Activated T-cell treated with anti-CD3 and anti-CD28 coated beads for 48 hours (primary cell): Measurements from ENCODE around the gene PDXK.

ENCODE experiments used
- DNase-seq: peaks from one replicate; pipeline ENCODE4 v3.0.0-alpha.2; 2020; ENCODE audit warnings: low read depth

Gene PDXK

DNA sequence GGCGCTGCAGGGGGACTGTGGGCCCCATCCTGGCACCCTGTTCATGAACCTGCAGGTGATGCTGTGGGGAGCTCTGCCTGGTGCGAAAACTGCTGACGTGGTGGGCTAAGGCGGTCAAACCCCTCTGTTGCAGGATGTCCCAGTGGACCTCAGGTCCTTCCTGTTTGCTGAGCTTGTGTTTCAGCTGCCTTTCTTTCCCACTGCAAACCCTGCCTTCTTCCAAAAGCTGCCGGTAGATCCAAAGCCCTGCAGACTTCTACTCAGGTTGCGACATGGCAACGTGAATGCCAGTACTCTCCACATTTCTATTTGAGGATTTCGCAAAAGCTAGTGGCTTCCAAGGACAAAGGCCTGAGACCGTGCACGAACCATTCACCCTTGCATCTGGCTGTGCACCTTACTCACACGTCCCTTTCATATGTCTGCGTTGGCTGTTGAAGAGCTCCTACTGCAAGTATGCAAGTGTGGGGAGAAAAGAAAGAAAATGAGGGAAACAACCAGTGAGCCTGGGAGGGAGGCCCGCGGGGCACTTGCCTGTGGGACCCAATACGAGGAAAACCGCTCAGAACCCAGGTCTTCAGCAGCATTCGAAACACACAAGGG is 64.3 kb downstream of the PDXK start:
- no peak for DNase-seq

DNA sequence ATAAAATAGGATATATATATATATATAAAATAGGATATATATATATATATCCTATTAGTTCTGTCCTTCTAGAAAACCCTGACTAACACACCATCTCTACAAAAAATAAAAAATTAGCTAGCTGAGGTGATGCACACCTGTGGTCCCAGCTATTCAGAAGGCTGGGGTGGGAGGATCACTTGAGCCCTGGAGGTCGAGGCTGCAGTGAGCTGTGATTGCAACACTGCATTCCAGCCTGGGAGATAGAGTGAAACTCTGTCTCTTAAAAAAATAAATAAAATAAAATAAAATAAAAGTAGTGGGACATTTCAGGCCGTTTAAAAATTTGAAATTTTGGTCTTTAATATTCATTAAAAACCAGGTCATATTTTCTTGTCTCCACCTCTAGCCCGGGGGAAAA is 66.2 kb downstream of the PDXK start:
- no peak for DNase-seq

DNA sequence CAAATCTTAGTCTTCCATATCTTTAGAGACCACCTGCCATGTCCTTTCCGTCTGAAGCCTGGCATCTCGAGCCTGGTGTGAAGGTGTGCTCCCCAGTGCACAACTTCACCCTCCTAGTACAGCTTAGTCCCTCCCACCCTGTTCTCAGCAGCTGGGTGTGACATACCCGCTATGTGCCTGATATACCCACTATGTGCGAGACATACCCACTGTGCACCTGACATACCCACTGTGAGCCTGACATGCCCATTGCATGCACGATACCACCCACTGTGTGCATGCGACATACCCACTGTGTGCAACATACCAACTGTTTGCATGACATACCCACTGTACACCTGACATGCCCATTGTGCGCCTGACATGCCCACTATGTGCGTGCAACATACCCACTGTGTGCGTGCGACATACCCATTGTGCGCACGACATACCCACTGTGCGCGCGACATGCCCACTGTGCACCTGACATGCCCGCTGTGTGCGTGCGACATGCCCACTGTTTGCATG is 67.4 kb downstream of the PDXK start:
- DNase-seq: no peak

DNA sequence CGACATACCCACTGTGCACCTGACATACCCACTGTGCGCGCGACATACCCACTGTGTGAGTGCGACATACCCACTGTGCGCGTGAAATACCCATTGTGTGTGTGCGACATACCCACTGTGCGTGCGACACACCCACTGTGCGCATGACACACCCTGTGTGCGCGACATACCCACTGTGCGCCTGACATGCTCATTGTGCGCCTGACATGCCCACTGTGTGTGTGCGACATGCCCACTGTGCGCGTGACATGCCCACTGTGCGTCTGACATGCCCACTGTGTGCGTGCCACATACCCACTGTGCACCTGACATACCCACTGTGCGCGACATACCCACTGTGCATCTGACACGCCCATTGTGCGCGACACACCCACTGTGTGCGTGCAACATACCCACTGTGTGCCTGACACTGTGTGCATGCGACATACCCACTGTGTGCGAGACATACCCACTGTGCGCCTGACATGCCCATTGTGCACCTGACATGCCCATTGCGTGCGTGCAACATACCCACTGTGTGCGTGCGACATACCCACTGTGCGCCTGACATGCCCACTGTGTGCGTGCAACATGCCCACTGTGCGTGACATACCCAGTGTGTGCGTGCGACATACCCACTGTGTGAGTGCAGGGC is 68.0 kb downstream of the PDXK start:
- no peak for DNase-seq

DNA sequence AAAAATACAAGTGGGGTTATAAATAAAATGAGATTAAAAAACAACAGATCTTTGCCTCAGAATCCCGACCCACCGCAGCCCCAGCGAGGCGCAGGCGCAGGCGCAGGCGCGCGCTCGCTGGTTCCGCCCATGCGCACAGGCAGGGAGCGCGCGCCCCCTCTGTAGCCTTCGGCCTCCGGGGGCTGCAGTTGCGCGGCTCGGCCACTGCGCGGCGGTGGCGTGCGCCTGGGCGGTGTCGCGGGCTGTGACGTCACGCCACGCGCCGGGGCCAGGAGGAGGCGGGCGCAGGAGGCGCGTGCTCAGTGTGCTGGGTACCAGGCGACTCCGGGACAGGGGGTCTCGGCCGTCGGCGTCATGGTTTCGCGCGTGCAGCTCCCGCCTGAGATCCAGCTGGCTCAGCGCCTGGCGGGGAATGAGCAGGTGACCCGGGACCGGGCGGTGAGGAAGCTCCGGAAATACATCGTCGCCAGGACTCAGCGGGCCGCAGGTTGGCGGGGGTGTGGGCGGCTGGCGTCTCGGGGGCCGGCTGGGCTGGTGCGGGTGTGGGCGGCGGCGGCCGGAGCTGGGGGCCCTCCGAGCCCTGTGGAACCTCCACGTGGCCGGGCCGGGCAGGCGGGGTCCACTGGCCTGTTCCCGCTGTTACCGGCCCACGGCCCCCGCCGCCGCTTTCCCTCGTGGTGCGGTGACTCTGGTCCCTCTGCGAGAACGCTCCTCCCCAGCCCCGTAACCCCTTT is 70.5 kb downstream of the PDXK start, which contains the start of gene RRP1:
Gene RRP1, plus strand, starts transcription at position 302 of the 734 bp plus-strand sequence. Its CDS starts 53 bp downstream, at position 355.
- peak; percentile 98 for DNase-seq

DNA sequence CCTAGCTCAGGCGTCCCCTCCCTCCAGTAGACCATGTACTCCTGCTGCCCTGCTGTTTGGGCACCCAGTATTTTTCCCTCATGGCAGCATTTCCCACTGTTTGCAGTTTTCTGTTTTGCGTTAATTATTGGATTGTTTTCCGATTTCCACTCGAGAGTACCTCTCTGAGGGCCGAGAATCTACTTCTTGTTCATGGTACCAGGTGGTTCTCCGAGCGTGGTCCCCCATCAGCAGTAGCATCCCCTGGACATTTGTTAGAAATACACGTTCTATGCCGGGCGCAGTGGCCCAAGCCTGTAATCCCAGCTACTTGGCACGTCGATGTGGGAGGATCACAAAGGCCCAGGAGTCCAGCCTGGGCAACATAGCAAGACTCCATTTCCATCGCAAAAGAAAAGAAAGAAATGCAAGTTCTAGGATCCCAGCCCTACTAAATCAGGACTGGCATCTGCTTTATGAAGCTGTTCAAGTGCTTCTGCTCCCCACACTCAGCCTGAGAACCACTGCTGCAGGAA is 71.1 kb downstream of the PDXK start:
- no peak for DNase-seq

DNA sequence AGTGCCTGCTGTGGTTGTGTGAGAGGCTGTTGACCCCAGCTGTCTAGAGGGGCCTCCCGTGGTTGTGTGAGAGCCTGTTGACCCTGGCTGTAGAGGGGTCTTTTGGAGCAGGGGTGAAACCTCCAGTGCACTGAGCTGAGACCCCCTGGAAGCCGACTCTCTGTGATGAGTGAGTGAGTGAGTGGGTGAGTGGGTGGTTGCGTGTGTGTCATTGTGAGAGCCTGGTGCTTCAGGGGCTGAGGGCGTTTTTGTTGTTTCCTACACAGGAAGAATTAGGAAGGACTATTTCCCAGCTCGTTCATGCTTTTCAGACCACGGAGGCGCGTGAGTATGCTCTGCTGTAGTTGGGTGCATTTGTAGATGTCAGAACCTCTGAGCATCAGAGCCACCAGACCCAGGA is 73.5 kb downstream of the PDXK start:
- no peak for DNase-seq

DNA sequence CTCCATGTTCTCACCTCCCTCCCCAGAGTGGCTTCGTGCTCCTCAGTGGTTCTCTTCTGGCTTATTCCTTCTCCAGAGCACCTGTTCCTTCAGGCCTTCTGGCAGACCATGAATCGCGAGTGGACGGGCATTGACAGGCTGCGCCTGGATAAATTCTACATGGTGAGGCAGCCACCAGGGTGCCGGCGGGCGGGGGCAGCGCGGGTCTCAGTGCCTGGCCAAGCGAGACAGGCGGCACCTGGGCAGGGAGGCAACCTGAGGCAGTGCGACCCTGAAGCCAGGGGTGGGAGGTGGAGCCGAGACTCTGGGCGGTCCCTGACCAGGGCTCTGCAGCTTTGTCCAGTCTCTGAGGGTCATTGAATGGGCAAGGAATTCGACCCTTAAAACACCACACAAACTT is 74.3 kb downstream of the PDXK start:
- DNase-seq: no peak

DNA sequence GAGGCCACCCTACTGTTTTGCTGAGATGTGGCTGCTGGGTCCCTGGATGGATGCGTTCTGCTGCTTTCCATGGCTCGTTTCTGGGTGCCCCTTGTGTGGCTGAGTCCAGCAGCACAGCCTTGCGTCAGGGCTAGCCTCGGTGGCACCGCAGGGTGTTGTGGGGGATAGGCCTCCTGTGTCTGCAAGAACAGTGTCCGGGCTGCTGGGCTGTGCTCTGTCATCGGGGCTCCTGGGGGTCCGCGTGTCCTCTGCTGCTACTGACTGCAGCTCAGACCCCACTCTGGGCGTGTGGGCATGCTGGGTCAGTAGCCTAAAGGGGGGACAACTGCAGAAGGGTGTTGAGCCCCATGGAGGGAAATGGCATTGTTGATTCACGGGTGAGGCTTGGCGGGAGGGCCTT is 75.4 kb downstream of the PDXK start:
- DNase-seq: no peak

DNA sequence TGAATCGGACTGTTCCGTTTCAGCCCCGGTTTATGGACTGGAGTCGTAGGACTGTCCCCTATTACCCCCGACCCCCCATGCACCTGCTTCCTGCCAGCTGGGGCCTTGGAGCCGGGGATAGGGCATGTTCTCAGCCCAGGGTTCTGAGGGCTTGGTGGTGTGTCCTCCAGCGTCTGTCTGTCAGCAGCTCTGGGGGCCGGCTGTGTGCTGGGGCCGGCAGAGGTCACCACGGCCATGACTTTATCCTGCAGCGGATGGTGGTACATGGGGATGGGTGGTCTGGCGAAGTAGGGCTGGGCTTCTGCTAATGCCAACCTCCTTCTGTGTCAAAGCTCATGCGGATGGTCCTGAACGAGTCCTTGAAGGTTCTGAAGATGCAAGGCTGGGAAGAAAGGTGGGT is 75.9 kb downstream of the PDXK start:
- DNase-seq: no peak

DNA sequence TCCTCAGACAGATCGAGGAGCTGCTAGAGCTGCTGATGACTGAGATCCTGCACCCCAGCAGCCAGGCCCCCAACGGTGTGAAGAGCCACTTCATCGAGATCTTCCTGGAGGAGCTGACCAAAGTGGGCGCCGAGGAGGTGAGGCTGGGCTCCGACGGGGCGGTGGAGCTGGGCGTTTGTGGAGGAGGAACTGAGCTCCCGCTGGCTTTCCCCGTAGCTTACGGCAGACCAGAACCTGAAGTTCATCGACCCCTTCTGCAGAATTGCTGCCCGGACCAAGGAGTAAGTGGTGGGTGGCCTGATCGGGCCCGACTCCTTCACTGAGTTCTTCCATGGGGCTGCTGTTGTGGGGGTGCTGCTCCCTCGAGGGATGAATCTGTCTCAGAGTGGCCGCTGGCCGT is 78.5 kb downstream of the PDXK start:
- no peak for DNase-seq

DNA sequence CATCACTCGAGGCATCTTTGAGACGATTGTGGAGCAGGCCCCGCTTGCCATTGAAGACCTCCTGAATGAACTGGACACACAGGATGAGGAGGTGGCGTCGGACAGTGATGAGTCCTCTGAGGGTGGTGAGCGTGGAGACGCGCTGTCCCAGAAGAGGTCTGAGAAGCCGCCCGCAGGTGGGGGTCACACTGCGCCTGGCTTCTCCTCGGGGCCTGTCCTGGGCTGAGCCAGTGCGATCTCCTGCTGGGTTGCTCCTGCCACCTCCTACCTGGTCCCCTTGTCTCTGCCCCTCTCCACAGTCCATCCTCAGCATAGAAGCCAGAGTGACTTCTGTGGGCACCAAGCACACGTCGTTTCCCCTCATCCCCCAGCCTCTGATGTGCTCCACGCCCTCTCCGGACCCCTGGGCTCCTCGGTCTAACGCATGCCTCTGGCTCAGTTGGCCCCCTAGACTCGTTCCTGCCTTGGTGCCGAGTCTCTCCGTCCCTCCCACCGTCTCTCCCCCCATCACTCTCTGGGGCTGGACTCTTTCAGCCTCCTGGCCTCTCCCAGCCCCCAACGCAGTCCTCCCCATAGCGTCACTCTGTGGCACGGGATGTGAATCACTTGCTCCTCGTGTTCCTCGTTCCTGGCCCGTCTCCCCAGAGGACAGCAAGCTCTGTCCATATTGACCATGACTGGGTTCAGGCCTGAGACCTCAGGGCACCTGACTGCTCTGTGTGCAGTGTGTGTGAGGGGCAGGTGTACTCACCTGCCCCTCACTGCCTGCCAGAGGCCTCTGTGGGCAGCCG is 79.2 kb downstream of the PDXK start:
- no peak for DNase-seq

DNA sequence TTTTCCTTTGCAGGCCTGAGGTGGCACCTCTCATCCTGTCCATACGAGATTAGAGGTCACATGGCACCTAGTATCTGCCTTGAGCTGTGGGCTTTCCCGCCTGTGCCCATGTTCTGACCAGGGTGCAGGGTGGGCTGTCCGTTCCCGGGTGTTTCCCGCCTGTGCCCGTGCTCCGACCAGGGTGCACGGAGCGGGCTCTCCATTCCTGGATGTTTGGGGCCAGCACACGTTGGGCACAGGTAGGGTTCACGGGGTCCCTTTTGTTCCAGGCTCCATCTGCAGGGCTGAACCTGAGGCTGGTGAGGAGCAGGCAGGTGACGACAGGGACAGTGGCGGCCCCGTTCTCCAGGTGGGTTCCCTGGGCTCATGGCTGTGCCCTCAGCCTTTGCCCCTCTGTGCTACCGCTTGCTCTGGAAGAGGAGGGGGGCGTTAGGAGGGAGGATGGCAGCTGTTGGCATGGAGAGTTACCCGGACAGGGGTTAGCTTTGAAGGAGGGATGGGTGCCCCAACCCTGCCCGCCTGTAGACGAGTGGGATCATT is 80.4 kb downstream of the PDXK start:
- DNase-seq: no peak

DNA sequence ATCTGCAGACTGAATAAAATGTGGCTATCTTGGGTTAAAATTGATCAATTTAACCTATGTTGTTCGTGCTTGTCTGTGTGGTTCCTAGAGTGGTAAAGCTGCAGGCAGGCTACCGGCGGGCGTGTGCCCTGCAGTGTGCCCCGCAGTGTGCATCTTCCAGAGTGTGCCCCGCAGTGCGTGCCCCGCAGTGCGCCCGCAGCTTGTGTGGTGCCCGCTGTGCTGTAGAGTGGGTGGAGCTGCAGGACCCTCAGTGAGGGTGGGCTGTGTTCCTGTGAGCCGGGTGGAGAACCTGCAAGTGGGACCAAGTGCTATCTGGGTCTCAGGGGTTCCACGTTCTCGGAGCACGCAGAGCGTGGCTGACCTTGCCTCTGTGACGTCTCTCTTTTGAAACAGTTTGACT is 81.2 kb downstream of the PDXK start:
- no peak for DNase-seq

DNA sequence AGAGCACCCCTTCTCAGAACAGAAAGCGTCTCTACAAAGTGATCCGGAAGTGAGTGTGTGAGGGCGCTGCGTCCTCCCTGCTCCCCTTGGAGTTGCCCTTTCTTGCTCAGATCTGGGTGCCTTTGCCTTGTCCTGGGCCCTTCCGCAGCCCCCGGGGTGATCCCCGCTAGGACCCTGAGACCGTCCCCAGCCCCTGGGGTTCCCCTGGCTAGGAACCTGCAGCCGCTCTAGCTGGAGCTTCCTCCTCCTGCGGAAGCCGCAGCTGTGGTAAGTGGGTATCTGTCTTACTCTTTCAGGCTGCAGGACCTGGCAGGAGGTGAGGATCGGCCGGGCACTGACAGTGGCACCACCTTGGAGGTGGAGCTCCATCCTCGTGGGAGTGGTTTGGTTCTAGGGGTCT is 81.6 kb downstream of the PDXK start:
- DNase-seq: no peak

DNA sequence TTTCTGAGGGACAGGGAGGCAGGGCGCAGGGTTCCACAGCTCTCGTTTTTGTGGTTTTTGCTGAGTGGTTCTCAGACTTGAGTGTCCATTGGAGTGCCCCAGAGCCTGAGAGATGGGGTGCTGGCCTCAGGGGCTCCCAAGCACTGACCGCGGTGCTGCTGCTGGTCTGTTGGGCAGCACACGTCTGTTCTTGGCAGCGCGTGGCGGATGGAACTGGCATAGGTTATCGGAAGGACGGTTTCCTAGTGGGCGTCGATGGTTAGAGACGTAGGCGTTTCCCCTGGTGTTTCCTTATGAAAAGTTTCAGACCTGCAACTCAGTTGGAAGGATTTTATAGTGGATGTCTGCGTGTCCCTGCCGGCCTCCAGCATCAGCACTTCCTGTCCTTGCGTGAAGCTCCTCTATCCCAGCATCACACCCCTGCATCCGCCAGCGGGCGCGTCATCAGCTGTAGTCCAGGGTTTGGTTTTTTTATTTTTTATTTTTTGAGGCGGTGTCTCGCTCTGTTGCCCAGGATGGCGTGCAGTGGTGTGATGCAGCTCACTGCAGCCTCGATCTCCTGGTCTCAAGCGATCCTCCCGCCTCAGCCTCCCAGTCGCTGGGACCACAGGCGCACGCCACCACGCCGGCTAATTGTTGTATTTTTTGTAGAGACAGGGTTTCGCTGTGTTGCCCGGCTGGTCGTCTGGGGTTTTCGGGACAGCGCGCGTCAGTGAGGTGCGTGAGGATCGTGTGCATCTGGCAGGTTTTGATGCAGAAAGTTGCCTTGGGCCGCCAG is 82.3 kb downstream of the PDXK start:
- no peak for DNase-seq

DNA sequence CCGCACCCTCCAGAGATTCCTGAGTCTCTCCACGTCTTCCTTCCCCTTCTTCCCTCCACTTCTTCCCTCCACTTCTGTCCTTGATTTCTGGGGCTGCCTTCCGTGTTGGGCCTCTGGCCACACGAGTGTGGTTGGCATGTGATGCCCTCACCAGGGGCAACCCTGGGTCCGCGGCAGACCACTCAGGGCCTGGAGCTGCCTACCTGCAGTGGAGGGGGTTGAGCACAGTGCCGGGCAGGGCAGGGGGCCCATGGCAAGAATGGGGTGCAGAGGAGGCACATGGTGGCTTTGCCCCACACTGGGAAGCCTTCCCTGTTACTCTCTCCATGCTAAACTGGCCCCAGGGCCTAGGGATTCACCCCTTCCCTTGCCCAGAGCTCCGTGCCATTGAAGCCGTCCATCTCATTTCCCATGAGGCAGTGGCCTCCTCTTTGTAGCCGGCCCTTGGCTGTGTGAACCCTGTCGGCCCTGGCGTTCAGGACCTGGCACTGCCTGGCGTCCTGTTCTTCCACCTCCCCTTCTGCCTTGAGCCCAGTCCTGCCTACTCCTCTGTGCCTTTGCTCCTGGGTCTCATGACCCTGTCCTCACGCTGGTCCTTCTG is 83.9 kb downstream of the PDXK start:
- DNase-seq: no peak

DNA sequence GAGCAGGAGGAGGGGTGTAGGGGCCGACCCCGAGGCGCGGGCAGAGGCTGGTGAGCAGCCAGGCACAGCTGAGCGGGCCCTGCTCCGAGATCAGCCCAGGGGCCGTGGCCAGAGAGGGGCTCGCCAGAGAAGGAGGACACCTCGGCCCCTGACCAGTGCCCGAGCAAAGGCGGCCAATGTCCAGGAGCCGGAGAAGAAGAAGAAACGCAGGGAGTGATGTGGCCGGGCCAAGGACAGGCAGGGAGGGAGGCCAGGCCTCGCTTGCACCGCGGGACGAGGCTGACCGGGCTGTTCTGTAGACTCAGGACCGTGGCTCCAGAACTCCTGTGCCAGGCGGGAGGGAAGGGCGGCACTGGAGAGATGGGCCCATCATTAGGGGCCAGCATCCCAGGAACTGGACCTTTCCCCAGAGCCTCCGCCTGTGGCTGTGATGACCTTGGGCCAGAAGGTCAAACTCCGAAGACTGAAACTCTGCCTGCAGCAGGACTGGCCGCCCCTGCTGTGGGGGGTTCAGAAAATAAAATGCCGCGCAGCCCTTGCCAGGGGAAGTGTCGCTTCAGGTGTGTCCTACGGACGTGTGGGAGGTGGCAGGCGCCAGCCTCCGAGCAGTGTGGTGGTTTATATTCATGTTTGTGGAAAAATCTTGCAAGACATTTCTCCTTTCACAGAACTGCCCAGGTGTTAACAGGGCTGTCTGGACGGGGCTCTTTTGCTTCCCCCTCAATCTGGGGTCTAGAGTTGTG is 84.8 kb downstream of the PDXK start:
- no peak for DNase-seq

DNA sequence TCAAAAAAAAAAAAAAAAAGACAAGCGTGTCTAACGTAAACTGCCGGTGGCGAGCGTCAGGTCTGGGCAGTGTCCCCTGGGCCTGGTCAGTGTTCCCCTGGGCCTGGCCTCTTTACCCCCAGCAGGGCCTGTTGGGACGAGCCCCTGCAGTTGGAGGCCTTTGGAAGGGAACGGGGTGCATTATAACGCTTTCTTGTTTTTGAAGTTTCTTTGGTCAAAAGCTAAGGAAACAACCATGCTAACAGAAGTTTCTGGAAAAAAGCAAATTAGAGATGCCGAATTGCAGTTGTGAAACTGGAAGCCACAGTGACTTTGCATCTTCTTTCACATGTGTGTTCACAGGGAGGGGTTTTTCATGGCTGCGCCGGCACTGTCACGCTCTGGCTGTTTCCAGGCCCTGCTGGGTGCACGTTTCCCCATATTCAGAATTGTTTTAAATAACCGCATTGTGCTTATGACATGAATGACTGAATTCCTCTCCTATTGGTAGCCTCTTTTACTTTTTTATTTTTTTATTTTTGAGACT is 86.4 kb downstream of the PDXK start:
- DNase-seq: no peak
